ENCODE measurements around the gene KL. TPM values are rescaled to one million over a fixed set of nuclear protein-coding genes. Genes with fewer than 3 reads are reported as not detected.

The KL gene
- total RNA-seq, 1 experiment from 2014 or later: not detected

GRCh38 chr13:32969516-32969941 lies 46.7 kb upstream of the KL start:
- ChIA-PET CTCF (no interaction called here), RAD21 (ENCODE audit: low non-redundant PET in 1 of 2, low total read pairs in 2 of 2, uncharacterized antibody in 2 of 2, unreplicated experiment in 2 of 2) (no interaction called here), POLR2A (no interaction called here)
- no peak overlapping the region for H3K27ac ChIP-seq (ENCODE audit: low read depth, low read length)
- no peak overlapping the region for H3K4me3 ChIP-seq (replicated peaks in 1 of 2; ENCODE audit: low read depth in 1 of 2, low read length in 2 of 2)
- no peak overlapping the region for H3K4me2 ChIP-seq (ENCODE audit: low read length)
- H3K4me1 ChIP-seq (ENCODE audit: control insufficient read depth in 1 of 2, insufficient read depth in 2 of 2, low read length in 2 of 2): no peaks in the 10 kb centered on the region
- no peaks in the 10 kb centered on the region for H3K9me3 ChIP-seq (ENCODE audit: control insufficient read depth in 1 of 2, insufficient read depth in 1 of 2, low read depth in 1 of 2, low read length in 2 of 2)
- no peaks in the 10 kb centered on the region for H3K9me2 ChIP-seq (ENCODE audit: insufficient read depth)
- H3K27me3 ChIP-seq (ENCODE audit: insufficient read depth, low read length): peaks cover 3% of the 10 kb centered on the region; the same call in 1 of the 2 replicates
- no peak overlapping the region for H3K9ac ChIP-seq (ENCODE audit: low read length)
- DNase-seq (ENCODE audit: low read depth, low spot score) (no peak), ATAC-seq (no peak)
- no TSS peak for BruUV-seq (replicated peaks)
- H2AFZ ChIP-seq (ENCODE audit: low read depth, low read length, poor library complexity, severe bottlenecking): no peak overlapping the region
- intact Hi-C loops (cut with micrococcal nuclease): no loop called here
- no peaks in the 10 kb centered on the region for H3K79me2 ChIP-seq (ENCODE audit: insufficient read depth, low read length)
- H4K20me1 ChIP-seq (ENCODE audit: insufficient read depth): no peaks in the 10 kb centered on the region
- no peaks in the 10 kb centered on the region for H3K36me3 ChIP-seq (ENCODE audit: control insufficient read depth in 1 of 2, insufficient read depth in 2 of 2, low read length in 2 of 2)
- no peak for TF ChIP-seq ZFX (IDR thresholded peaks at IDR 0.05)
- TF ChIP-seq CTCF (IDR thresholded peaks at IDR 0.05 in 2 of 3, conservative IDR thresholded peaks at IDR 0.05 in 1 of 3; ENCODE audit: borderline replicate concordance in 1 of 3, insufficient read depth in 1 of 3, low read depth in 2 of 3, low read length in 2 of 3): no peak
- no peak for TF ChIP-seq FOSL1 (IDR thresholded peaks at IDR 0.05; ENCODE audit: low read depth)
- TF ChIP-seq CEBPB (IDR thresholded peaks at IDR 0.05; ENCODE audit: low read depth): no peak
- TF ChIP-seq POLR2A (IDR thresholded peaks at IDR 0.05; ENCODE audit: borderline replicate concordance, extremely low read depth, insufficient read depth, insufficient read length): no peak
- no peak for TF ChIP-seq POLR2AphosphoS5 (IDR thresholded peaks at IDR 0.05; ENCODE audit: low read depth, low read length)
- no peak for TF ChIP-seq REST (IDR thresholded peaks at IDR 0.05; ENCODE audit: low read depth)
- TF ChIP-seq EZH2phosphoT487 (IDR thresholded peaks at IDR 0.05; ENCODE audit: borderline replicate concordance): no peak
- TF ChIP-seq SRF (IDR thresholded peaks at IDR 0.05; ENCODE audit: low read depth): no peak
- TF ChIP-seq YY1 (IDR thresholded peaks at IDR 0.05; ENCODE audit: extremely low read depth, insufficient replicate concordance, low read depth, low read length): no peak
- TF ChIP-seq TCF7L2 (IDR thresholded peaks at IDR 0.05; ENCODE audit: borderline replicate concordance, extremely low read depth, insufficient read depth, insufficient read length): no peak
- no peak for TF ChIP-seq ZNF274 (IDR thresholded peaks at IDR 0.05; ENCODE audit: low read depth, low read length)
- TF ChIP-seq SP1 (IDR thresholded peaks at IDR 0.05; ENCODE audit: low read depth): no peak
- TF ChIP-seq, protein P1, sequence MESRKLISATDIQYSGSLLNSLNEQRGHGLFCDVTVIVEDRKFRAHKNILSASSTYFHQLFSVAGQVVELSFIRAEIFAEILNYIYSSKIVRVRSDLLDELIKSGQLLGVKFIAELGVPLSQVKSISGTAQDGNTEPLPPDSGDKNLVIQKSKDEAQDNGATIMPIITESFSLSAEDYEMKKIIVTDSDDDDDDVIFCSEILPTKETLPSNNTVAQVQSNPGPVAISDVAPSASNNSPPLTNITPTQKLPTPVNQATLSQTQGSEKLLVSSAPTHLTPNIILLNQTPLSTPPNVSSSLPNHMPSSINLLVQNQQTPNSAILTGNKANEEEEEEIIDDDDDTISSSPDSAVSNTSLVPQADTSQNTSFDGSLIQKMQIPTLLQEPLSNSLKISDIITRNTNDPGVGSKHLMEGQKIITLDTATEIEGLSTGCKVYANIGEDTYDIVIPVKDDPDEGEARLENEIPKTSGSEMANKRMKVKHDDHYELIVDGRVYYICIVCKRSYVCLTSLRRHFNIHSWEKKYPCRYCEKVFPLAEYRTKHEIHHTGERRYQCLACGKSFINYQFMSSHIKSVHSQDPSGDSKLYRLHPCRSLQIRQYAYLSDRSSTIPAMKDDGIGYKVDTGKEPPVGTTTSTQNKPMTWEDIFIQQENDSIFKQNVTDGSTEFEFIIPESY (IDR thresholded peaks at IDR 0.05; ENCODE audit: extremely low read depth, insufficient replicate concordance, low read length): no peak
- no peak for TF ChIP-seq RAD21 (IDR thresholded peaks at IDR 0.05; ENCODE audit: low read depth)

Measured in HCT116 (cell line).